CD14-positive monocyte (primary cell): Measurements from ENCODE around the gene STIM1. TPM values are rescaled to one million over a fixed set of nuclear protein-coding genes. Genes with fewer than 3 reads are reported as not detected.

Experiments
- DNase-seq, 3 donors: peaks; one replicate each; pipeline ENCODE4 v3.0.0-alpha.2; 2011 to 2022
- H2AFZ ChIP-seq: 2 replicates; pipeline ENCODE4 v1.6.0; 2012; ENCODE audit warnings: mild to moderate bottlenecking, low read depth, low read length, inconsistent platforms; ENCODE audit not compliant: insufficient read depth, poor library complexity, severe bottlenecking
- H3K27ac ChIP-seq, 2 donors: 1 replicate in 1 of 2; 2 replicates in 1 of 2; pipeline ENCODE4 v1.5.1; 2012 to 2013; ENCODE audit warnings: low read length in 2 of 2, control low read depth in 1 of 2, inconsistent platforms in 1 of 2, low read depth in 1 of 2, mild to moderate bottlenecking in 1 of 2
- H3K27me3 ChIP-seq, 2 donors: one replicate each; pipeline versions ENCODE4 v1.6.0 to v1.6.1; 2011 to 2013; ENCODE audit warnings: low read length in 2 of 2; ENCODE audit not compliant: control insufficient read depth in 2 of 2, insufficient read depth in 2 of 2
- H3K36me3 ChIP-seq, 2 donors: replicated peaks in 1 of 2; 1 replicate in 1 of 2; 2 replicates in 1 of 2; pipeline versions ENCODE4 v1.5.1 to v1.6.1; 2012 to 2013; ENCODE audit warnings: low read length in 2 of 2, control low read depth in 1 of 2, inconsistent platforms in 1 of 2, mild to moderate bottlenecking in 1 of 2; ENCODE audit not compliant: insufficient read depth in 2 of 2, control insufficient read depth in 1 of 2
- H3K4me1 ChIP-seq, 2 donors: 1 replicate in 1 of 2; 2 replicates in 1 of 2; pipeline versions ENCODE4 v1.5.1 to v1.6.1; 2012 to 2013; ENCODE audit warnings: low read length in 2 of 2, control low read depth in 1 of 2, inconsistent platforms in 1 of 2, mild to moderate bottlenecking in 1 of 2, moderate library complexity in 1 of 2; ENCODE audit not compliant: insufficient read depth in 2 of 2, control insufficient read depth in 1 of 2
- H3K4me2 ChIP-seq: replicated peaks from 2 replicates; pipeline ENCODE3; 2012; ENCODE audit warnings: low read length, moderate library complexity, mild to moderate bottlenecking; ENCODE audit not compliant: poor library complexity, severe bottlenecking; ENCODE audit errors: extremely low read depth
- H3K4me3 ChIP-seq, 3 experiments: fragments of 200-600 bp in 1 of 3; sonication (generic) in 1 of 3; replicated peaks in 1 of 3; 1 replicate in 2 of 3; 2 replicates in 1 of 3; pipeline ENCODE4 v1.5.1; 2011 to 2013; ENCODE audit warnings: low read length in 3 of 3, mild to moderate bottlenecking in 3 of 3, control low read depth in 2 of 3, low read depth in 2 of 3, inconsistent platforms in 1 of 3, moderate library complexity in 1 of 3
- H3K79me2 ChIP-seq: 2 replicates; pipeline ENCODE4 v1.6.0; 2012; ENCODE audit warnings: mild to moderate bottlenecking, control low read depth, inconsistent platforms, low read length, moderate library complexity; ENCODE audit not compliant: insufficient read depth
- H3K9ac ChIP-seq: 2 replicates; pipeline ENCODE4 v1.6.0; 2017; ENCODE audit warnings: low read length, mild to moderate bottlenecking; ENCODE audit not compliant: insufficient read depth, poor library complexity, severe bottlenecking
- H3K9me3 ChIP-seq, 2 donors: replicated peaks in 1 of 2; 1 replicate in 1 of 2; 2 replicates in 1 of 2; pipeline versions ENCODE4 v1.5.1 to v1.6.1; 2012 to 2013; ENCODE audit warnings: low read length in 2 of 2, control low read depth in 1 of 2; ENCODE audit not compliant: control insufficient read depth in 1 of 2, insufficient read depth in 1 of 2
- H4K20me1 ChIP-seq: 2 replicates; pipeline ENCODE4 v1.6.0; 2012; ENCODE audit warnings: mild to moderate bottlenecking, low read length, control low read depth, moderate library complexity; ENCODE audit not compliant: insufficient read depth
- H3K27ac Mint-ChIP-seq, 7 donors: one replicate each; pipeline ENCODE4 v1.8.0; 2020; ENCODE audit warnings: mild to moderate bottlenecking in 7 of 7, mixed read lengths in 7 of 7, moderate library complexity in 6 of 7, inconsistent platforms in 2 of 7
- H3K27me3 Mint-ChIP-seq, 3 donors: one replicate each; pipeline ENCODE4 v1.8.0; 2021 to 2022; ENCODE audit warnings: low read depth in 3 of 3, mild to moderate bottlenecking in 3 of 3, mixed read lengths in 3 of 3, moderate library complexity in 3 of 3, inconsistent platforms in 1 of 3
- H3K36me3 Mint-ChIP-seq, 2 donors: one replicate each; pipeline ENCODE4 v1.8.0; 2020; ENCODE audit warnings: mixed read lengths in 2 of 2, inconsistent platforms in 1 of 2, mild to moderate bottlenecking in 1 of 2
- H3K4me1 Mint-ChIP-seq: one replicate; pipeline ENCODE4 v1.8.0; 2020; ENCODE audit warnings: mild to moderate bottlenecking, mixed read lengths
- H3K4me3 Mint-ChIP-seq, 2 donors: one replicate each; pipeline ENCODE4 v1.8.0; 2020; ENCODE audit warnings: mild to moderate bottlenecking in 2 of 2, mixed read lengths in 2 of 2, moderate library complexity in 1 of 2
- H3K9me3 Mint-ChIP-seq, 7 donors: one replicate each; pipeline ENCODE4 v1.8.0; 2020 to 2022; ENCODE audit warnings: mixed read lengths in 7 of 7, mild to moderate bottlenecking in 6 of 7, moderate library complexity in 6 of 7, inconsistent platforms in 2 of 7
- CTCF ChIP-seq: fragments of 200-600 bp; IDR thresholded peaks from one replicate; pipeline ENCODE4 v1.8.0; 2022; ENCODE audit warnings: antibody characterized with exemption, mild to moderate bottlenecking
- WGBS: methylation state at CpG from one replicate; pipeline ENCODE4 v1.1.5; 2013; ENCODE audit warnings: missing lambda C conversion rate; ENCODE audit not compliant: insufficient coverage; 5-methylcytosine and 5-hydroxymethylcytosine counted together
- intact Hi-C, 2 donors: fragments of 100-400 bp; cut with micrococcal nuclease; formaldehyde crosslinking; loops; one replicate each; pipeline versions ENCODE4 v1.15.0 to v1.15.1; 2023
- polyA plus RNA-seq, 3 donors: library from polyadenylated mRNA; depleted of rRNA in 1 of 3; unstranded in 2 of 3; stranded (reverse) in 1 of 3; fragments of 300-500 nt in 2 of 3; fragments of >200 nt in 1 of 3; fragmentation: Illumina TruSeq in 2 of 3; gene quantifications; 1 replicate in 2 of 3; 2 replicates in 1 of 3; pipeline ENCODE4 v1.2.3, GENCODE V29; 2012 to 2021

STIM1 gene
- polyA plus RNA-seq, 3 donors = 14.0 to 68.6 (median 21.0) TPM

DNA sequence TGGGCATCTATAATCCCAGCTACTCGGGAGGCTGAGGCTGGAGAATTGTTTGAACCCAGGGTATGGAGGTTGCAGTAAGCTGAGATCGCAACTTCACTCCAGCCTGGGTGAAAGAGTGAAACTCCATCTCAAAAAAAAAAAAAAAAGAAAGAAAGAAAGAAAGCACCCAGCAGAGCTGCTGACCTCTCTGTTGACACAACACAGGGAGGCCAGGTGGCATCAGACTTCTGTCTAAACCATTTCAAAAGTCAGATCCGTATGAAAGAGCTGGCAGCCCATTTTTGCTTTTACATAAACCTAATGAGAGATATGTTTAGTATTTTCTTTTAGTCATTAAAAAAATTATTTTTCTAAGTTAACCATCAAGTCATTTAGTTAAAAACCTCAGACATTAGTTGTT, 174.7 kb downstream of the STIM1 start:
- WGBS = no CpG with 5 or more reads among the region's 3 CpGs
- Histone ChIP-seq H3K79me2 (peaks cover 47% of the 10 kb centered on the region), H3K4me1 (no peaks in the 10 kb centered on the region), H3K27me3 (no peaks in the 10 kb centered on the region), H3K36me3 (peaks cover 16 to 37% of the 10 kb centered on the region in 2 donors), H3K27ac (no peak overlapping the region), H2AFZ (no peak overlapping the region), H3K4me2 (no peak overlapping the region), H4K20me1 (peaks cover 40% of the 10 kb centered on the region), H3K9me3 (peaks cover 0 to 8% of the 10 kb centered on the region in 2 donors), H3K9ac (no peak overlapping the region), H3K4me3 (no peak overlapping the region)
- intact Hi-C loops = no loop called here
- H3K27ac Mint-ChIP-seq = peak overlapping the region in 1 of 7 donors; percentile 21
- no peaks in the 10 kb centered on the region for H3K4me1 Mint-ChIP-seq
- no peak overlapping the region for H3K4me3 Mint-ChIP-seq
- H3K9me3 Mint-ChIP-seq = peaks cover 6 to 15% (median 10%) of the 10 kb centered on the region in 7 donors
- TF ChIP-seq CTCF = no peak
- H3K36me3 Mint-ChIP-seq = peaks cover 33 to 46% of the 10 kb centered on the region in 2 donors
- DNase-seq = no peak
- H3K27me3 Mint-ChIP-seq = no peaks in the 10 kb centered on the region

- no peak for TF ChIP-seq CTCF
- Histone ChIP-seq H2AFZ (no peak overlapping the region), H3K27me3 (no peaks in the 10 kb centered on the region), H3K4me1 (no peaks in the 10 kb centered on the region), H4K20me1 (peaks cover 36% of the 10 kb centered on the region), H3K9me3 (peaks cover 0 to 8% of the 10 kb centered on the region in 2 donors), H3K79me2 (peaks cover 57% of the 10 kb centered on the region), H3K27ac (no peak overlapping the region), H3K9ac (no peak overlapping the region), H3K4me3 (no peak overlapping the region), H3K36me3 (peaks cover 2 to 22% of the 10 kb centered on the region in 2 donors), H3K4me2 (no peak overlapping the region)
- no CpG with 5 or more reads among the region's 2 CpGs for WGBS
- DNase-seq = no peak
- peaks cover under 1% of the 10 kb centered on the region for H3K4me1 Mint-ChIP-seq
- H3K9me3 Mint-ChIP-seq = peaks cover 7 to 14% (median 11%) of the 10 kb centered on the region in 7 donors
- H3K27ac Mint-ChIP-seq = no peak overlapping the region
- intact Hi-C loops = no loop called here
- H3K27me3 Mint-ChIP-seq = no peaks in the 10 kb centered on the region
- H3K36me3 Mint-ChIP-seq = peaks cover 15 to 34% of the 10 kb centered on the region in 2 donors
- H3K4me3 Mint-ChIP-seq = no peak overlapping the region
Observed at GRCh38 chr11:4032097-4032496, 176.6 kb downstream of the STIM1 start.
